Measurements from ENCODE around the gene GSTM5. TPM values are rescaled to one million over a fixed set of nuclear protein-coding genes. Genes with fewer than 3 reads are reported as not detected.
A peak's percentile ranks its signal among the peaks of the same experiment; 100 is the strongest.
"Not testable (repeated sequence)": the region's sequence is repeated elsewhere in the genome, so short reads cannot be mapped to it uniquely, and the experiment has no call there.

The GSTM5 gene
- total RNA-seq, 1 donor from 2014 or later: not detected

- Histone ChIP-seq H3K4me3 (ENCODE audit: low read depth, low read length) (peak overlapping the region; percentile 58), H3K36me3 (ENCODE audit: control insufficient read depth, insufficient read depth, low read length) (no peaks in the 10 kb centered on the region), H3K27me3 (ENCODE audit: control insufficient read depth, insufficient read depth, low read length) (no peaks in the 10 kb centered on the region)
- no peak for DNase-seq (ENCODE audit: low read depth)
- TF ChIP-seq, protein P1, sequence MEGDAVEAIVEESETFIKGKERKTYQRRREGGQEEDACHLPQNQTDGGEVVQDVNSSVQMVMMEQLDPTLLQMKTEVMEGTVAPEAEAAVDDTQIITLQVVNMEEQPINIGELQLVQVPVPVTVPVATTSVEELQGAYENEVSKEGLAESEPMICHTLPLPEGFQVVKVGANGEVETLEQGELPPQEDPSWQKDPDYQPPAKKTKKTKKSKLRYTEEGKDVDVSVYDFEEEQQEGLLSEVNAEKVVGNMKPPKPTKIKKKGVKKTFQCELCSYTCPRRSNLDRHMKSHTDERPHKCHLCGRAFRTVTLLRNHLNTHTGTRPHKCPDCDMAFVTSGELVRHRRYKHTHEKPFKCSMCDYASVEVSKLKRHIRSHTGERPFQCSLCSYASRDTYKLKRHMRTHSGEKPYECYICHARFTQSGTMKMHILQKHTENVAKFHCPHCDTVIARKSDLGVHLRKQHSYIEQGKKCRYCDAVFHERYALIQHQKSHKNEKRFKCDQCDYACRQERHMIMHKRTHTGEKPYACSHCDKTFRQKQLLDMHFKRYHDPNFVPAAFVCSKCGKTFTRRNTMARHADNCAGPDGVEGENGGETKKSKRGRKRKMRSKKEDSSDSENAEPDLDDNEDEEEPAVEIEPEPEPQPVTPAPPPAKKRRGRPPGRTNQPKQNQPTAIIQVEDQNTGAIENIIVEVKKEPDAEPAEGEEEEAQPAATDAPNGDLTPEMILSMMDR (IDR thresholded peaks at IDR 0.05; ENCODE audit: insufficient read depth, low read length, poor library complexity, severe bottlenecking): no peak
Observed at GRCh38 chr1:109739738-109740614, 27.9 kb downstream of the GSTM5 start.

DNA sequence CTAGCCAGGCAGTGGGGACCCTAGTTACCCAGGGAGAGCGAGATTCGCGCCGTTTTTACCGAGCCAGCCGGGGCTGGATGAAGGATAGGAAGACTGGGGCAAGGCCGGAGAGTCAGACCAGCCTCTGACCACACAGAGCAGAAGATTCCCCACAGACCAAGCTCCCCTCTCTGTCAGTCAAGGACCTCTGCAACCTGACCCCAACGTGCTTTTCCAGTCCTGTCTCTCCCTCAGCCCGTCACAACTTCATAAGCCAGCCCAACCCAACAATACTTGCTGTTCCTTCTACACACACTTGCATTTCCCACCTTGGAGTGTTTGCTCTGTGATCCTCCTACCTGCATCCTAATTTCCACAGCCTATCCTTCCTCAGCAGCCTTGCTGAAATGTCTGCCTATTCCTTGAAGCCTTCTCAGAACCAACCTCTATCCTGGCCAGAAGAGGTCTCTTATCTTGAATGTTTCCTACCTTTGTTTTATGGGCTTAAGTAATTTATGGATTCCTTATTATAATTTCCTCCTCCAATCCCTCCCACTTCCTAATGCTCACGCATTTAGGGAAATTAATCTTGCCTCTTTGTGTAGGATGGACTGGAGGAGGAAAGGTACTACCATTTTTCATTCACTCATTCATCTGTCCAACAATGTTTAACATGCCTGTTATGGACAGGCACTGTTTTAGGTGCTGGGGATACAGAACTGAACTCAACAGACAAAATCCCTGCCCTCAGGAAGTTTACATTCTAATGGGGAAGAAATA is 28.7 kb downstream of the GSTM5 start, which contains the start of gene GSTM3:
GSTM3 (minus strand) TSS at position 424 of the 759 bp plus-strand sequence. CDS start 751 bp downstream, outside the sequence.
- Histone ChIP-seq H3K27me3 (ENCODE audit: control insufficient read depth, insufficient read depth, low read length) (no peaks in the 10 kb centered on the region), H3K4me3 (ENCODE audit: low read depth, low read length) (peak within 1 kb of the TSS; percentile 58), H3K36me3 (ENCODE audit: control insufficient read depth, insufficient read depth, low read length) (no peaks in the 10 kb centered on the region)
- DNase-seq (ENCODE audit: low read depth): no peak
- TF ChIP-seq, protein P1 (IDR thresholded peaks at IDR 0.05; ENCODE audit: insufficient read depth, low read length, poor library complexity, severe bottlenecking): no peak

DNA sequence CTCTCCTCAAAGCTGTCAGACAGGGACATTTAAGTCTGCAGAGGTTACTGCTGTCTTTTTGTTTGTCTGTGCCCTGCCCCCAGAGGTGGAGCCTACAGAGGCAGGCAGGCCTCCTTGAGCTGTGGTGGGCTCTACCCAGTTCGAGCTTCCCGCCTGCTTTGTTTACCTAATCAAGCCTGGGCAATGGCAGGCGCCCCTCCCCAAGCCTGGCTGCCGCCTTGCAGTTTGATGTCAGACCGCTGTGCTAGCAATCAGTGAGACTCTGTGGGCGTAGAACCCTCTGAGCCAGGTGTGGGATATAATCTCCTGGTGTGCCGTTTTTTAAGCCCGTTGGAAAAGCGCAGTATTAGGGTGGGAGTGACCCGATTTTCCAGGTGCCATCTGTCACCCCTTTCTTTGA is 36.3 kb downstream of the GSTM5 start:
- not testable (repeated sequence) for H3K4me3 ChIP-seq (ENCODE audit: low read depth, low read length); H3K27me3 ChIP-seq (ENCODE audit: control insufficient read depth, insufficient read depth, low read length); DNase-seq (ENCODE audit: low read depth)

DNA sequence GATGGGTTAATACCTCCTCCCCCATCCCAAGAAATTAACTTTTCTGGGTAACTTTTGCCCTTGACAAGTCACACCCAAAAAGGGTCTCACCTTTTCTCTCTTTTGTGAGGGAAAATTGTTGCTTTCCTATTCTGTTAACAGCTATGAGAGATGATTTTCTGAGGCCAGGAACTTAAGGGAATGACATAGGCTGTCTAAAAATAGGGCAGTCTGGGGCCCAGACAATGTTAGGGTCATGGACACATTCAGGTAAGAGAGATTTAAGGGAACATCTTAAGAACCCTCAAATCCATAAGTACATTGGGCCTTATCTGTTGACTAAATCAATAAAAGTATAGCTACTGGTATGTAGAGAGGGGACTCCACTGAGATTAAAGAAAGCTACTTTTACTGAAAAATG is 37.2 kb downstream of the GSTM5 start:
- no peak for DNase-seq (ENCODE audit: low read depth)
- Histone ChIP-seq H3K4me3 (ENCODE audit: low read depth, low read length) (no peak overlapping the region), H3K36me3 (ENCODE audit: control insufficient read depth, insufficient read depth, low read length) (no peaks in the 10 kb centered on the region), H3K27me3 (ENCODE audit: control insufficient read depth, insufficient read depth, low read length) (peaks cover 2% of the 10 kb centered on the region)
- TF ChIP-seq, protein P1 (IDR thresholded peaks at IDR 0.05; ENCODE audit: insufficient read depth, low read length, poor library complexity, severe bottlenecking): no peak

More for the DNA sequence above, 36.3 kb downstream of the GSTM5 start:
- H3K36me3 ChIP-seq (ENCODE audit: control insufficient read depth, insufficient read depth, low read length): not testable (repeated sequence)

DNA sequence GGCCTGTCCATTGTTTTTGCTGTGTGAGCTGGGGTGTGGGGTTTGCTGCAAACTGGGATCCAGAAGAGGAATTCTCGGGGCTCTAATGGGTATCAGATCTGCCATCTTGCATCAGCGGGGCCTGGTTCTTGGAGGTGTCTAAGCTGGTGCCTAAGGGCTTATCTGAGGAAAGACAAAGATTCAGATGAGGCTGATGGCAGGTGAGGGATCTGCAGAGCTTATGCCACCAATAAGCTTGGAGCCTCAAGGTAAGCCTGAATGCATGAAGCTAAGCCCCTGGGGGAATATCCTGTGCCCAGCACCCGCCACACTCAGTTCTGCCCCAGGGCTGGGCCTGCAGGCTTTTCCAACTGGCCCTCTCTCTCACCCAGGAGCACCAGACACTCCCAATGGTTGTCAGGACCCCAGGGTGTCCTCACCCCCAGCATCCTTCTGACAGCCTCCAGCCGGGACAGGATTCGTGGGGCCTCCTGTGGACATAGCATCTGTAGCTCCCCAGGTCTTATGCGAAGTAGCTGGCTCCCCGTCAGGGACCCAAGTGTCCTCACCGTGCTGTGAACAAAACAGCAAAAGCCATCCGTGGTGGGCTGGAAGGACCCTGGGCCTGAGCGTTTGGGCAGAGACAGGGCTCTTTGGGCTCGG is 38.3 kb downstream of the GSTM5 start:
- H3K36me3 ChIP-seq (ENCODE audit: control insufficient read depth, insufficient read depth, low read length): no peaks in the 10 kb centered on the region

More for the DNA sequence above, 38.3 kb downstream of the GSTM5 start:
- TF ChIP-seq, protein P1 (IDR thresholded peaks at IDR 0.05; ENCODE audit: insufficient read depth, low read length, poor library complexity, severe bottlenecking): no peak
- Histone ChIP-seq H3K27me3 (ENCODE audit: control insufficient read depth, insufficient read depth, low read length) (peaks cover 2% of the 10 kb centered on the region), H3K4me3 (ENCODE audit: low read depth, low read length) (no peak overlapping the region)
- no peak for DNase-seq (ENCODE audit: low read depth)
